Psoas muscle (tissue), 8 donors: ENCODE results near the gene NLRP3. TPM values are rescaled to one million over a fixed set of nuclear protein-coding genes. Genes with fewer than 3 reads are reported as not detected.

Experiments
- ATAC-seq, 4 donors: fragments of 200-7000 bp; cut with Tn5 transposase; one replicate each; pipeline ENCODE4 v1.9.1; 2020; ENCODE audit warnings: moderate library complexity in 3 of 4, mild to moderate bottlenecking in 2 of 4
- DNase-seq, 2 donors: peaks; one replicate each; pipeline ENCODE4 v3.0.0-alpha.2; 2020
- H3K27ac ChIP-seq: fragments of 200-600 bp; one replicate; pipeline ENCODE4 v1.8.0; 2022
- H3K27me3 ChIP-seq, 3 donors: fragments of 200-600 bp in 1 of 3; one replicate each; pipeline versions ENCODE4 v1.6.1 to v1.8.0; 2013 to 2022; ENCODE audit warnings: low read length in 2 of 3, mild to moderate bottlenecking in 2 of 3, moderate library complexity in 1 of 3; ENCODE audit not compliant: insufficient read depth in 3 of 3
- H3K36me3 ChIP-seq, 2 donors: fragments of 200-600 bp in 1 of 2; one replicate each; pipeline versions ENCODE4 v1.6.1 to v1.8.0; 2013 to 2022; ENCODE audit warnings: low read depth in 1 of 2, mild to moderate bottlenecking in 1 of 2, moderate library complexity in 1 of 2; ENCODE audit not compliant: insufficient read depth in 1 of 2
- H3K4me1 ChIP-seq: fragments of 200-600 bp; one replicate; pipeline ENCODE4 v1.8.0; 2022
- H3K4me3 ChIP-seq: fragments of 200-600 bp; one replicate; pipeline ENCODE4 v1.8.0; 2022; ENCODE audit warnings: mild to moderate bottlenecking
- H3K9me3 ChIP-seq: fragments of 200-600 bp; one replicate; pipeline ENCODE4 v1.8.0; 2022
- WGBS, 3 donors: extraction: QIAGEN DNeasy Blood & Tissue Kit; methylation state at CpG; one replicate each; pipeline versions ENCODE4 v1.1.6 to v1.1.7; 2013; 5-methylcytosine and 5-hydroxymethylcytosine counted together
- intact Hi-C, 2 donors: fragments of 100-400 bp; cut with DNase I; formaldehyde crosslinking; loops; one replicate each; pipeline versions ENCODE4 v1.11.0 to v1.14.2; 2022
- polyA plus RNA-seq, 3 donors: library from polyadenylated mRNA; stranded (reverse); fragments of 200-250 nt; gene quantifications; one replicate each; pipeline ENCODE4 v1.2.3, GENCODE V29; 2013
- total RNA-seq, 4 donors: library from RNA; stranded (reverse); fragmentation: NEBNext Ultra II Directional in 2 of 4; extraction: Animal tissue kit (Norgen Biotek cat#: 25700) in 2 of 4; gene quantifications; one replicate each; pipeline versions ENCODE4 v1.2.1 to v1.2.4, GENCODE V29; 2021 to 2023
- TF ChIP-seq, protein P1 (sequence below): fragments of 200-600 bp; IDR thresholded peaks from one replicate; pipeline ENCODE4 v1.8.0; 2022; ENCODE audit warnings: antibody characterized with exemption
- donor health status: healthy with polysubstance abuse.
- donor health status: DM: no; HTN: no; CAD: no; lungs with moderate emphysema.
- donor health status: Bipolar disorder and iron deficiency.
- donor health status: healthy.
- donor health status: DM: yes; HTN: yes; CAD: no.
- donor health status: DM: no; HTN: no; CAD: no.
- donor health status: DM: no; HTN: no; CAD: no.
- donor health status: DM: yes; HTN: yes; CAD: no.

Gene NLRP3
- total and polyA plus RNA-seq, 7 donors = 0.07 to 0.98 (median 0.27) TPM

GRCh38 chr1:247452447-247453039, 36.6 kb downstream of the NLRP3 start:
- intact Hi-C loops = no loop called here
- ATAC-seq = no peak
- H3K9me3 ChIP-seq = no peaks in the 10 kb centered on the region
- TF ChIP-seq, protein P1, sequence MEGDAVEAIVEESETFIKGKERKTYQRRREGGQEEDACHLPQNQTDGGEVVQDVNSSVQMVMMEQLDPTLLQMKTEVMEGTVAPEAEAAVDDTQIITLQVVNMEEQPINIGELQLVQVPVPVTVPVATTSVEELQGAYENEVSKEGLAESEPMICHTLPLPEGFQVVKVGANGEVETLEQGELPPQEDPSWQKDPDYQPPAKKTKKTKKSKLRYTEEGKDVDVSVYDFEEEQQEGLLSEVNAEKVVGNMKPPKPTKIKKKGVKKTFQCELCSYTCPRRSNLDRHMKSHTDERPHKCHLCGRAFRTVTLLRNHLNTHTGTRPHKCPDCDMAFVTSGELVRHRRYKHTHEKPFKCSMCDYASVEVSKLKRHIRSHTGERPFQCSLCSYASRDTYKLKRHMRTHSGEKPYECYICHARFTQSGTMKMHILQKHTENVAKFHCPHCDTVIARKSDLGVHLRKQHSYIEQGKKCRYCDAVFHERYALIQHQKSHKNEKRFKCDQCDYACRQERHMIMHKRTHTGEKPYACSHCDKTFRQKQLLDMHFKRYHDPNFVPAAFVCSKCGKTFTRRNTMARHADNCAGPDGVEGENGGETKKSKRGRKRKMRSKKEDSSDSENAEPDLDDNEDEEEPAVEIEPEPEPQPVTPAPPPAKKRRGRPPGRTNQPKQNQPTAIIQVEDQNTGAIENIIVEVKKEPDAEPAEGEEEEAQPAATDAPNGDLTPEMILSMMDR = no peak
- no peaks in the 10 kb centered on the region for H3K4me1 ChIP-seq
- no peak for DNase-seq
- H3K4me3 ChIP-seq = no peak overlapping the region
- no peaks in the 10 kb centered on the region for H3K36me3 ChIP-seq
- WGBS, 3 donors = 31 to 39% (median 32%) methylated on average over 12 of the region's 12 CpGs
- peaks cover 2 to 11% (median 3%) of the 10 kb centered on the region in 3 donors for H3K27me3 ChIP-seq
- no peak overlapping the region for H3K27ac ChIP-seq

GRCh38 chr1:247453245-247453644, 37.3 kb downstream of the NLRP3 start:
- no peak for DNase-seq
- 13 to 19% (median 15%) methylated on average over 4 of the region's 4 CpGs for WGBS, 3 donors
- Histone ChIP-seq H3K27ac (no peak overlapping the region), H3K4me1 (no peaks in the 10 kb centered on the region), H3K36me3 (no peaks in the 10 kb centered on the region), H3K9me3 (no peaks in the 10 kb centered on the region), H3K27me3 (peaks cover 2 to 11% (median 3%) of the 10 kb centered on the region in 3 donors), H3K4me3 (no peak overlapping the region)
- intact Hi-C loops = no loop called here
- ATAC-seq = no peak
- TF ChIP-seq, protein P1 = no peak

DNA sequence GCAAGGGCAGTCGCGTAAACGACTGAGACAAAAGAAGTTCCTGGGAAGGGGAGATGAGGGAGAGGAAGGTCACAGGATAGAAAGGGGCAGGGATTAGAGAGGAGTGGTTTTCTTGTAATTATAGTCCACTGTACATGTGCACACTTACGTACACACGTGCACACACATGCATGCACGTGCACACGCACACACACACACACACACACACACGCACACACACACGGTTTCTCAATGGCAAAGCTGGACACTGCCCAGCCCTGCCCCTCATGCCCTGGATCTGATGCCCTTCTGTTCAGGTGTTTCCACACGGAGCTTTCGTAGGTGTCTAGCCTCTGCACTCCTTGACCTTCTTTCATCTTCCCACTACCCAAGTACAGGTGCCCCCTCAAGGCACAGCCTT, 38.0 kb downstream of the NLRP3 start:
- 72 to 82% (median 74%) methylated on average over 11 of the region's 11 CpGs for WGBS, 3 donors
- TF ChIP-seq, protein P1 = no peak

DNA sequence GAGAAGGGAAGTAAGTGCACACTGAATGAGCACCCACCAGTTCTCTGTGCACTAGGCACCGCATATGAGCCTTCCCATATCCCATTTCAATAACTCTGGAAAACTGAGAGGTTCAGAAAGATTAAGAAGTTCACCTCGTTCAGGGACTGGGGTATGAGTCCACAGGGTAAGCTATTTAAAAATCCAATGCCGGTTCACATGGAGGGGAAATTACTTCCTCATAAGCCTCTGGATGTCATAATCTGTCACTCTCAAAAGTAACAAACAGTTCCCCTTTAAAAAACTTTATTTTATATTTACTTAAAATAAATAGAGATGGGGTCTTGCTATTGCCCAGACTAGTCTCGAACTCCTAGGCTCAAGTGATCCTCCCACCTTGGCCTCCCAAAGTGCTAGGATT, 40.0 kb downstream of the NLRP3 start:
- H3K9me3 ChIP-seq = no peaks in the 10 kb centered on the region
- intact Hi-C loops = no loop called here
- H3K36me3 ChIP-seq = no peaks in the 10 kb centered on the region
- H3K27me3 ChIP-seq = peaks cover 2 to 11% (median 3%) of the 10 kb centered on the region in 3 donors
- no peak overlapping the region for H3K4me3 ChIP-seq
- TF ChIP-seq, protein P1 = no peak
- 39 to 48% (median 40%) methylated on average over 4 of the region's 4 CpGs for WGBS, 3 donors
- H3K4me1 ChIP-seq = no peaks in the 10 kb centered on the region
- ATAC-seq (no peak), DNase-seq (no peak)
- no peak overlapping the region for H3K27ac ChIP-seq

More for the DNA sequence above, 38.0 kb downstream of the NLRP3 start:
- no peaks in the 10 kb centered on the region for H3K4me1 ChIP-seq
- H3K36me3 ChIP-seq = no peaks in the 10 kb centered on the region
- ATAC-seq = no peak
- H3K4me3 ChIP-seq = no peak overlapping the region
- H3K9me3 ChIP-seq = no peaks in the 10 kb centered on the region
- intact Hi-C loops = no loop called here
- H3K27ac ChIP-seq = no peak overlapping the region
- peaks cover 2 to 11% (median 3%) of the 10 kb centered on the region in 3 donors for H3K27me3 ChIP-seq
- DNase-seq = no peak
